GM10847 (cell line): ENCODE data around the gene APBA2.

ENCODE experiments used
- POLR2A ChIP-seq: IDR thresholded peaks from 2 replicates; pipeline ENCODE4 v1.6.1; 2011; ENCODE audit not compliant: insufficient read length; ENCODE audit errors: extremely low read depth

The APBA2 gene

DNA sequence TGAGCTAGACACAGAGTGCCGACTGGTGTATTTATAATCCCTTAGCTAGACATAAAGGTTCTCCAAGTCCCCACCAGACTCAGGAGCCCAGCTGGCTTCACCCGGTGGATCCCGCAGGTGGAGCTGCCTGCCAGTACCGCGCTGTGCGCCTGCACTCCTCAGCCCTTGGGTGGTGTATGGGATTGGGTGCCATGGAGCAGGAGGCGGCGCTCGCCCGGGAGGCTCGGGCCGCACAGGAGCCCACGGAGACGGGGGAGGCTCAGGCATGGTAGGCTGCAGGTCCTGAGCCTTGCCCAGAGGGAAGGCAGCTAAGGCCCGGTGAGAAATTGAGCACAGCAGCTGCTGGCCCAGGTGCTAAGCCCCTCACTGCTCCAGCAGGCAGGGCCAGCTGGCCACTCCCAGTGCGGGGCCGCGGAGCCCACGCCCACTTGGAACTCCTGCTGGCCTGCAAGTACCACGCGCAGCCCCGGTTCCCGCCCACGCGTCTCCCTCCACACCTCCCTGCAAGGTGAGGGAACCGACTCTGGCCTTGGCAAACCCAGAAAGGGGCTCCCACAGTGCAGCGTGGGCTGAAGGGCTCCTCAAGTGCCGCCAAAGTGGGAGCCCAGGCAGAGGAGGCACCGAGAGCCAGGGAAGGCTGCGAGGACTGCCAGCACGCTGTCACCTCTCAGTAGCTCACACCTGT, 274.1 kb downstream of the APBA2 start:
- no peak for TF ChIP-seq POLR2A

GRCh38 chr15:29162411-29162810, 276.6 kb downstream of the APBA2 start:
- no peak for TF ChIP-seq POLR2A
